ENCODE measurements around the gene ITGA11.

DNA sequence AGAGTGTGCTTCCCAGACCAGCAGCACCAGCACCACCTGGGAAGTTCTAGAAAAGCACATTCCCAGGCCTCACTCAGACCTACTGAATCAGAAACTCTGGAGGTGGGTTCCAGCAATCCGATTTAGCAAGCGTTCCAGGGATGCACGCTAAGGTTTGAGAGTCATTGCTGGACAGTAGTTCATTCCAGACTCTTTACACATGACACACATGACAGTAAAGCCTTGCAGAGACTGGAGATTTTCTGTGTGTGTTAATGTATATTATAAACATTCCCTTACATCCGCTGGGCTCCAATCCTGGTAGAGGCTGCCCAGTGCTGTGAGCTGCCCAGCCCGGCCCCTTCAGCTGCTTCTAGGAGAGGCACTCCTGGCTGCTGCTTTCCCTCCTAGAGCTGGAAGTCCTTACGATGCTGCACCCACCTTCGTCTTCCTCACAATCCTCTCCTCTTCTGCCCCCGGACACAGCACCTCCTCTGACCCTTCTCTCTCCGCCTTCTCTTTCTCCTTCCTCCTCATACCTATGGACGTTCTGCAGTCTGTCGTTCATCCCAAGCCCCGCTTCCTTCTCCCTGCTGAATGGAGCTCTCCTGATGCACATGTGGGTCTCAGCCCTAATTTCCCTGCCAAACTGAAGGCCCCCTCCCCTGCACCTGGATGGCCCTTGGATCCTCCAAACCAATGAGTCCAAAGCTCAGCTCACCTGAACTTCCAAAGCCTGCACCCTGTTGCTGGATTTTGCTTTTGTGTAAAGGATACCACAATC is 44.4 kb downstream of the ITGA11 start:
- TF ChIP-seq ESRRG (CRISPR knock-in tag; IDR thresholded peaks at IDR 0.05) (no peak), ARNTL (CRISPR knock-in tag; IDR thresholded peaks at IDR 0.05; ENCODE audit: borderline replicate concordance, low read depth) (no peak), ZNF70 (CRISPR knock-in tag; IDR thresholded peaks at IDR 0.05) (no peak), RARB (CRISPR knock-in tag; IDR thresholded peaks at IDR 0.05) (no peak)
- TF ChIP-seq, protein P1, sequence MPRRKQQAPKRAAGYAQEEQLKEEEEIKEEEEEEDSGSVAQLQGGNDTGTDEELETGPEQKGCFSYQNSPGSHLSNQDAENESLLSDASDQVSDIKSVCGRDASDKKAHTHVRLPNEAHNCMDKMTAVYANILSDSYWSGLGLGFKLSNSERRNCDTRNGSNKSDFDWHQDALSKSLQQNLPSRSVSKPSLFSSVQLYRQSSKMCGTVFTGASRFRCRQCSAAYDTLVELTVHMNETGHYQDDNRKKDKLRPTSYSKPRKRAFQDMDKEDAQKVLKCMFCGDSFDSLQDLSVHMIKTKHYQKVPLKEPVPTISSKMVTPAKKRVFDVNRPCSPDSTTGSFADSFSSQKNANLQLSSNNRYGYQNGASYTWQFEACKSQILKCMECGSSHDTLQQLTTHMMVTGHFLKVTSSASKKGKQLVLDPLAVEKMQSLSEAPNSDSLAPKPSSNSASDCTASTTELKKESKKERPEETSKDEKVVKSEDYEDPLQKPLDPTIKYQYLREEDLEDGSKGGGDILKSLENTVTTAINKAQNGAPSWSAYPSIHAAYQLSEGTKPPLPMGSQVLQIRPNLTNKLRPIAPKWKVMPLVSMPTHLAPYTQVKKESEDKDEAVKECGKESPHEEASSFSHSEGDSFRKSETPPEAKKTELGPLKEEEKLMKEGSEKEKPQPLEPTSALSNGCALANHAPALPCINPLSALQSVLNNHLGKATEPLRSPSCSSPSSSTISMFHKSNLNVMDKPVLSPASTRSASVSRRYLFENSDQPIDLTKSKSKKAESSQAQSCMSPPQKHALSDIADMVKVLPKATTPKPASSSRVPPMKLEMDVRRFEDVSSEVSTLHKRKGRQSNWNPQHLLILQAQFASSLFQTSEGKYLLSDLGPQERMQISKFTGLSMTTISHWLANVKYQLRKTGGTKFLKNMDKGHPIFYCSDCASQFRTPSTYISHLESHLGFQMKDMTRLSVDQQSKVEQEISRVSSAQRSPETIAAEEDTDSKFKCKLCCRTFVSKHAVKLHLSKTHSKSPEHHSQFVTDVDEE (CRISPR knock-in tag; IDR thresholded peaks at IDR 0.05) = no peak
- TF ChIP-seq, protein P2, sequence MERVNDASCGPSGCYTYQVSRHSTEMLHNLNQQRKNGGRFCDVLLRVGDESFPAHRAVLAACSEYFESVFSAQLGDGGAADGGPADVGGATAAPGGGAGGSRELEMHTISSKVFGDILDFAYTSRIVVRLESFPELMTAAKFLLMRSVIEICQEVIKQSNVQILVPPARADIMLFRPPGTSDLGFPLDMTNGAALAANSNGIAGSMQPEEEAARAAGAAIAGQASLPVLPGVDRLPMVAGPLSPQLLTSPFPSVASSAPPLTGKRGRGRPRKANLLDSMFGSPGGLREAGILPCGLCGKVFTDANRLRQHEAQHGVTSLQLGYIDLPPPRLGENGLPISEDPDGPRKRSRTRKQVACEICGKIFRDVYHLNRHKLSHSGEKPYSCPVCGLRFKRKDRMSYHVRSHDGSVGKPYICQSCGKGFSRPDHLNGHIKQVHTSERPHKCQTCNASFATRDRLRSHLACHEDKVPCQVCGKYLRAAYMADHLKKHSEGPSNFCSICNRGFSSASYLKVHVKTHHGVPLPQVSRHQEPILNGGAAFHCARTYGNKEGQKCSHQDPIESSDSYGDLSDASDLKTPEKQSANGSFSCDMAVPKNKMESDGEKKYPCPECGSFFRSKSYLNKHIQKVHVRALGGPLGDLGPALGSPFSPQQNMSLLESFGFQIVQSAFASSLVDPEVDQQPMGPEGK (CRISPR knock-in tag; IDR thresholded peaks at IDR 0.05; ENCODE audit: borderline replicate concordance) = no peak

Measured in SK-N-SH treated with all-trans-retinoic acid at 6 μM for 48 hours (cell line).